H1 (cell line): ENCODE measurements around the gene CCDC33. TPM values are rescaled to one million over a fixed set of nuclear protein-coding genes. Genes with fewer than 3 reads are reported as not detected.
"Not testable (repeated sequence)": the region's sequence is repeated elsewhere in the genome, so short reads cannot be mapped to it uniquely, and the experiment has no call there.

Experiments used
- CTCF ChIA-PET: fragments of 300-600 bp; sonication (Branson Sonifier 250); formaldehyde crosslinking; loops from one replicate; lab custom pipeline; 2021; ENCODE audit not compliant: partially characterized antibody; lab: Charles Lee
- POLR2A ChIA-PET: fragments of 300-600 bp; sonication (Branson Sonifier 250); formaldehyde crosslinking; loops from one replicate; lab custom pipeline; 2021; ENCODE audit warnings: inconsistent platforms; ENCODE audit not compliant: partially characterized antibody; lab: Charles Lee
- DNase-seq, 2 experiments: peaks; one replicate each; pipeline versions ENCODE4 v3.0.0 to v3.0.0-alpha.2; 2010 to 2022; ENCODE audit warnings: low spot score in 2 of 2, low read depth in 1 of 2, mixed read lengths in 1 of 2
- FAIRE-seq: peaks from 2 replicates; lab custom pipeline; 2011; peaks lifted over from hg19 to GRCh38; lab: Jason Lieb, UNC
- H2AFZ ChIP-seq: 2 replicates; pipeline ENCODE4 v1.8.1; 2012; ENCODE audit warnings: low read length, inconsistent platforms
- H2AK5ac ChIP-seq: 2 replicates; pipeline ENCODE4 v1.6.1; 2013; ENCODE audit warnings: low read depth, low read length
- H2BK120ac ChIP-seq: replicated peaks from 2 replicates; pipeline ENCODE3; 2013; ENCODE audit warnings: low read depth, low read length, inconsistent platforms
- H2BK12ac ChIP-seq: 2 replicates; pipeline ENCODE4 v1.6.1; 2013; ENCODE audit warnings: low read depth, low read length
- H2BK15ac ChIP-seq: 2 replicates; pipeline ENCODE4 v1.6.1; 2013; ENCODE audit warnings: low read length
- H2BK20ac ChIP-seq: 2 replicates; pipeline ENCODE4 v1.6.1; 2013; ENCODE audit warnings: low read length
- H2BK5ac ChIP-seq: 2 replicates; pipeline ENCODE4 v1.6.1; 2013; ENCODE audit warnings: low read depth, low read length
- H3K14ac ChIP-seq: 2 replicates; pipeline ENCODE4 v1.6.1; 2013; ENCODE audit warnings: inconsistent platforms; ENCODE audit not compliant: insufficient read length
- H3K18ac ChIP-seq: 2 replicates; pipeline ENCODE4 v1.6.1; 2013; ENCODE audit warnings: low read length; ENCODE audit errors: extremely low read depth
- H3K23ac ChIP-seq: 2 replicates; pipeline ENCODE4 v1.6.1; 2013; ENCODE audit warnings: inconsistent platforms; ENCODE audit not compliant: insufficient read length
- H3K23me2 ChIP-seq: 2 replicates; pipeline ENCODE4 v1.6.1; 2013; ENCODE audit warnings: low read depth, low read length
- H3K27ac ChIP-seq: 2 replicates; pipeline ENCODE4 v1.6.1; 2011; ENCODE audit warnings: low read depth, low read length, inconsistent platforms
- H3K27me3 ChIP-seq, 4 experiments: replicated peaks in 1 of 4; 1 replicate in 1 of 4; 2 replicates in 3 of 4; pipeline versions ENCODE4 v1.6.1 to v1.8.1; 2011 to 2013; ENCODE audit warnings: low read length in 3 of 4, mild to moderate bottlenecking in 3 of 4, inconsistent platforms in 2 of 4, mixed read lengths in 2 of 4, moderate library complexity in 1 of 4; ENCODE audit not compliant: control insufficient read depth in 3 of 4, insufficient read depth in 3 of 4; ENCODE audit errors: extremely low read depth in 1 of 4
- H3K36me3 ChIP-seq, 4 experiments: 2 replicates each; pipeline versions ENCODE4 v1.6.1 to v1.8.1; 2011 to 2013; ENCODE audit warnings: mild to moderate bottlenecking in 4 of 4, low read length in 3 of 4, moderate library complexity in 2 of 4, control low read depth in 1 of 4, inconsistent platforms in 1 of 4; ENCODE audit not compliant: insufficient read depth in 4 of 4, control insufficient read depth in 2 of 4
- H3K4ac ChIP-seq: replicated peaks from 2 replicates; pipeline ENCODE3; 2013; ENCODE audit warnings: low read length, low read depth, mixed read lengths, inconsistent platforms; ENCODE audit not compliant: insufficient read length
- H3K4me1 ChIP-seq, 4 experiments: replicated peaks in 1 of 4; 1 replicate in 1 of 4; 2 replicates in 3 of 4; pipeline versions ENCODE4 v1.6.1 to v1.8.1; 2011 to 2013; ENCODE audit warnings: low read length in 3 of 4, inconsistent platforms in 2 of 4, mixed read lengths in 1 of 4; ENCODE audit not compliant: insufficient read depth in 4 of 4, control insufficient read depth in 3 of 4
- H3K4me2 ChIP-seq, 2 experiments: 2 replicates each; pipeline versions ENCODE4 v1.6.1 to v1.8.1; 2011 to 2013; ENCODE audit warnings: low read depth in 2 of 2, low read length in 2 of 2, control low read depth in 1 of 2, inconsistent platforms in 1 of 2, mild to moderate bottlenecking in 1 of 2; ENCODE audit not compliant: insufficient read depth in 1 of 2
- H3K4me3 ChIP-seq, 4 experiments: fragments of 200-600, 300-600 bp in 1 of 4; sonication (generic), shearing (Covaris generic), sonication (Bioruptor Twin) in 1 of 4; 2 replicates each; pipeline versions ENCODE4 v1.5.1 to v1.8.1; 2011 to 2016; ENCODE audit warnings: low read length in 4 of 4, low read depth in 3 of 4, control low read depth in 2 of 4, inconsistent platforms in 2 of 4, mild to moderate bottlenecking in 2 of 4, mixed read lengths in 1 of 4, moderate library complexity in 1 of 4; ENCODE audit not compliant: insufficient read depth in 2 of 4; ENCODE audit errors: extremely low read depth in 1 of 4
- H3K56ac ChIP-seq: replicated peaks from 2 replicates; pipeline ENCODE3; 2013; ENCODE audit warnings: low read depth, mild to moderate bottlenecking, mixed read lengths, low read length, inconsistent platforms; ENCODE audit not compliant: insufficient read length
- H3K79me1 ChIP-seq: 2 replicates; pipeline ENCODE4 v1.6.1; 2013; ENCODE audit warnings: low read depth, low read length, control low read depth
- H3K79me2 ChIP-seq, 2 experiments: 2 replicates each; pipeline versions ENCODE4 v1.6.1 to v1.8.1; 2012 to 2013; ENCODE audit warnings: low read length in 2 of 2, mild to moderate bottlenecking in 2 of 2, inconsistent platforms in 1 of 2; ENCODE audit not compliant: insufficient read depth in 2 of 2, control insufficient read depth in 1 of 2
- H3K9ac ChIP-seq, 4 experiments: replicated peaks in 1 of 4; 1 replicate in 1 of 4; 2 replicates in 3 of 4; pipeline versions ENCODE4 v1.6.1 to v1.8.1; 2011 to 2013; ENCODE audit warnings: low read depth in 3 of 4, low read length in 3 of 4, control low read depth in 2 of 4, mild to moderate bottlenecking in 2 of 4, moderate library complexity in 2 of 4, inconsistent platforms in 1 of 4; ENCODE audit errors: extremely low read depth in 1 of 4
- H3K9me3 ChIP-seq, 2 experiments: 2 replicates each; pipeline versions ENCODE4 v1.6.1 to v1.8.1; 2012 to 2013; ENCODE audit warnings: mild to moderate bottlenecking in 2 of 2, moderate library complexity in 2 of 2, control low read depth in 1 of 2, inconsistent platforms in 1 of 2, low read depth in 1 of 2, low read length in 1 of 2, mixed read lengths in 1 of 2; ENCODE audit not compliant: insufficient read depth in 2 of 2
- H4K20me1 ChIP-seq, 2 experiments: replicated peaks in 1 of 2; 2 replicates each; pipeline versions ENCODE3 to v1.8.1; 2011 to 2013; ENCODE audit warnings: inconsistent platforms in 2 of 2, low read length in 2 of 2, mild to moderate bottlenecking in 1 of 2; ENCODE audit not compliant: insufficient read depth in 2 of 2, control insufficient read depth in 1 of 2
- H4K5ac ChIP-seq: 2 replicates; pipeline ENCODE4 v1.6.1; 2013; ENCODE audit warnings: low read length, low read depth, mixed read lengths, inconsistent platforms; ENCODE audit not compliant: insufficient read length
- H4K8ac ChIP-seq: 2 replicates; pipeline ENCODE4 v1.8.0; 2013; ENCODE audit warnings: mild to moderate bottlenecking, moderate library complexity, low read length, inconsistent platforms; ENCODE audit not compliant: insufficient read depth; ENCODE audit errors: extremely low read depth
- H4K91ac ChIP-seq: replicated peaks from 2 replicates; pipeline ENCODE3; 2013; ENCODE audit warnings: low read length, mixed read lengths, inconsistent platforms; ENCODE audit not compliant: insufficient read length
- HDAC2 ChIP-seq, 2 experiments: fragments of 300-600 bp in 1 of 2; sonication (generic) in 1 of 2; IDR thresholded peaks; 2 replicates each; pipeline ENCODE4 v1.6.1; 2011 to 2012; ENCODE audit warnings: low read depth in 2 of 2, low read length in 2 of 2, mild to moderate bottlenecking in 2 of 2, moderate library complexity in 2 of 2, borderline replicate concordance in 1 of 2, inconsistent platforms in 1 of 2
- TEAD4 ChIP-seq: IDR thresholded peaks from 2 replicates; pipeline ENCODE4 v1.6.1; 2012; ENCODE audit warnings: low read depth, low read length, inconsistent platforms, mixed read lengths
- WGBS, 2 experiments: shearing (Covaris generic) in 1 of 2; methylation state at CpG; one replicate each; pipeline versions ENCODE4 v1.1.6 to v1.1.7; 2013 to 2015; ENCODE audit warnings: low lambda C conversion rate in 2 of 2, mixed read lengths in 2 of 2, inconsistent platforms in 1 of 2, low coverage in 1 of 2, missing lambda C conversion rate in 1 of 2; ENCODE audit not compliant: insufficient replicate concordance in 2 of 2, insufficient coverage in 1 of 2, insufficient read length in 1 of 2; ENCODE audit errors: extremely low coverage in 1 of 2, missing lambda C conversion rate in 1 of 2; 5-methylcytosine and 5-hydroxymethylcytosine counted together
- polyA plus RNA-seq, 7 experiments: library from polyadenylated mRNA; depleted of rRNA in 3 of 7; stranded (reverse) in 5 of 7; unstranded in 2 of 7; fragments of >200 nt in 5 of 7; fragments of 200-250 nt in 2 of 7; gene quantifications; 1 replicate in 5 of 7; 2 replicates in 1 of 7; 4 replicates in 1 of 7; pipeline versions ENCODE4 v1.2.1 to v1.2.3, GENCODE V29; 2011 to 2013; ENCODE audit warnings: missing spikeins in 2 of 7, mixed read lengths in 2 of 7
- total RNA-seq: library from RNA; stranded (reverse); fragmentation: NEBNext Ultra II Directional; extraction: Animal tissue kit (Norgen Biotek cat#: 25700); gene quantifications from 2 replicates; pipeline ENCODE4 v1.2.1, GENCODE V29; 2021
- TF ChIP-seq, protein P1 (sequence below): IDR thresholded peaks from 2 replicates; pipeline ENCODE4 v1.6.1; 2012; ENCODE audit warnings: inconsistent platforms

The CCDC33 gene
- total and polyA plus RNA-seq, 2 of the 8 experiments (the other 6 are each of a cell fraction or from before 2014, with no cell fraction given): 2.0 to 2.7 TPM

DNA sequence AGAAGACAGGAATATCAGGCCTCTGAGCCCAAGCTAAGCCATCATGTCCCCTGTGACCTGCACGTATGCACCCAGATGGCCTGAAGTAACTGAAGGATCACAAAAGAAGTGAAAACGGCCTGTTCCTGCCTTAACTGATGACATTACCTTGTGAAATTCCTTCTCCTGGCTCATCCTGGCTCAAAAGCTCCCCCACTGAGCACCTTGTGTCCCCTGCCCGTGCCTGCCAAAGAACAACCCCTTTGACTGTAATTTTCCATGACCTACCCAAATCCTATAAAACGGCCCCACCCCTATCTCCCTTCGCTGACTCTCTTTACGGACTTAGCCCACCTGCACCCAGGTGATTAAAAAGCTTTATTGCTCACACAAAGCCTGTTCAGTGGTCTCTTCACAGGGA, 123.2 kb downstream of the CCDC33 start:
- 27% methylated on average over 6 of the region's 6 CpGs; no CpG with 5 or more reads in 1 of the 2 experiments for WGBS, 2 experiments
- not testable (repeated sequence) for DNase-seq, H2BK12ac ChIP-seq, H3K79me2 ChIP-seq, H3K14ac ChIP-seq, H2BK20ac ChIP-seq, H2BK120ac ChIP-seq, H3K27ac ChIP-seq, H3K9me3 ChIP-seq, H3K79me1 ChIP-seq, H2AFZ ChIP-seq, H4K8ac ChIP-seq, H3K18ac ChIP-seq, H4K5ac ChIP-seq, H2AK5ac ChIP-seq, H3K56ac ChIP-seq, H3K4ac ChIP-seq, H4K91ac ChIP-seq, H3K9ac ChIP-seq, H3K23ac ChIP-seq, H3K23me2 ChIP-seq, H3K27me3 ChIP-seq, H2BK15ac ChIP-seq, H3K36me3 ChIP-seq, H4K20me1 ChIP-seq, FAIRE-seq
- ChIA-PET CTCF (interaction anchor here (0.9 to 1.6 kb wide), 6 partner anchors 8 to 307 kb away, joined by 3 to 5 read pairs (median 3); no protein-coding TSS in a partner anchor), POLR2A (interaction anchor here (1.1 kb wide), 1 partner anchor 9 kb away, joined by 4 read pairs; the partner anchor contains the start of gene CYP11A1)
- H2BK5ac ChIP-seq: 0 out of 2 replicates have a peak overlapping the region, but pooled peaks have one; percentile 60
- 0 out of 8 replicates have a peak overlapping the region, but pooled peaks of 1 of the 4 experiments have one; percentile 12 for H3K4me3 ChIP-seq
- peak overlapping the region; percentile 27 to 37; a peak in 2 of 4 replicates for H3K4me2 ChIP-seq
- TF ChIP-seq, protein P1, sequence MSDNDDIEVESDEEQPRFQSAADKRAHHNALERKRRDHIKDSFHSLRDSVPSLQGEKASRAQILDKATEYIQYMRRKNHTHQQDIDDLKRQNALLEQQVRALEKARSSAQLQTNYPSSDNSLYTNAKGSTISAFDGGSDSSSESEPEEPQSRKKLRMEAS: 0 out of 2 replicates have a peak, but pooled peaks have one; percentile 11
- TF ChIP-seq HDAC2 (IDR thresholded peaks at IDR 0.05; ENCODE audit: borderline replicate concordance in 1 of 2, low read depth in 2 of 2, low read length in 2 of 2) (0 out of 4 replicates have a peak, but pooled peaks of 1 of the 2 experiments have one; percentile 46), TEAD4 (0 out of 2 replicates have a peak, but pooled peaks have one; percentile 9)
- H3K4me1 ChIP-seq: peaks cover 0 to 17% (median 5%) of the 10 kb centered on the region in 4 experiments; a peak in 6 of 7 replicates
